Stimulated activated memory B cell treated with anti-CD40 and anti-IgM and Interleukin-4, amounts not matched to agents 10 μg/mL and 1 μg/mL and 100 μg/mL, for 72 hours (primary cell): ENCODE measurements around the gene HOXA3.

Experiments
- ATAC-seq: fragments of 150-1000 bp; cut with Tn5 transposase; 2 replicates; pipeline ENCODE4 v1.10.0; 2021
- H3K27ac Mint-ChIP-seq: one replicate; pipeline ENCODE4 v1.8.0; 2022; ENCODE audit warnings: mild to moderate bottlenecking, mixed read lengths
- H3K27me3 Mint-ChIP-seq: one replicate; pipeline ENCODE4 v1.8.0; 2022; ENCODE audit warnings: mixed read lengths
- H3K36me3 Mint-ChIP-seq: one replicate; pipeline ENCODE4 v1.8.0; 2022; ENCODE audit warnings: mixed read lengths
- H3K4me1 Mint-ChIP-seq: one replicate; pipeline ENCODE4 v1.8.0; 2022; ENCODE audit warnings: mixed read lengths
- H3K4me3 Mint-ChIP-seq: one replicate; pipeline ENCODE4 v1.8.0; 2022; ENCODE audit warnings: mild to moderate bottlenecking, moderate library complexity, mixed read lengths
- H3K9me3 Mint-ChIP-seq: one replicate; pipeline ENCODE4 v1.8.0; 2022; ENCODE audit warnings: mixed read lengths

HOXA3 gene

DNA sequence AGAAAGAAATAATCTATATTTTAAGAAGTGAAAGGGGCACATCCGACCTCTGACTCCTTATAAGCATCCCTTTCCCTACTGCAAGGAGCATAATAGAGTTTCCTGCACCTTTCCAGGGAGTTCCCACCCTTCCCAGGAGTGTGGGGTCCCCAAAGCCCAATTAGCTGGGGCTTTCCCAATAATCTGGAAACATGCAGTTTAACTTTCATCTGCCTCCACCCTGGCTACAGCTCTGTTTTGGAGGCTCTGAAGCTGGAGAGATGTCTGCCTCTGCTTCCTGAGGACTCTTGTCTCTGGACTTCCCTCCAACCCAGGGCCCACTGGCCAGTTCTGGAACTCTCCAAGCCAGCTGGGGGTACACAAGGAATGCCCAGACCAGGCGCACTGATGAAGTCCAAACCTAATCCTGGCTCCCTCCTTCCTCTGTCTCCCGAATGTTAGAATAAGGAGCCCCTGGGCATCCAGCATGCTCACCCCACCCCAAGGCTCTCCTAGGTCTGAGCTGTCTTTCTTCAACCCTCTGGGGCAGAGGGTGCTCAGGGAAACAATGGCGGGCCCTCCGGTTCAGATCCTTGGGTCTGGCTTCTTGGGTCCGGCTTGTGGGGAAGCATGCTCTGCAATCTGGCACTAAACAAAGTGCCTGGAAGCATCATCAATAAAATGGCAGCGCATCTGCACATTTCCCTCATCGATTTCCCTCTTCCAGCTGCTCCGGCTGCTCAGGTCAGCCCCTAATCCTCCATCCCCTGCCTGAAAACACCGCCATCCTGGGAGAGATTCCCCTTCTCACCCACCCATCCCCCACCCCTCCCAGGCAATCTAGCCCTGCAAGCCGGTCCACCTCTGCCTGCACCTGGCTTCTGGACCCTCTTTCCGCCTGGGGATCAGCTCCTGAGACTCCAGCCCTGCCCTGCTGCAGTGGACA is 35.2 kb downstream of the HOXA3 start:
- H3K36me3 Mint-ChIP-seq = no peaks in the 10 kb centered on the region
- H3K9me3 Mint-ChIP-seq = no peaks in the 10 kb centered on the region
- no peak overlapping the region for H3K27ac Mint-ChIP-seq
- no peak for ATAC-seq
- H3K27me3 Mint-ChIP-seq = peaks cover 14% of the 10 kb centered on the region
- H3K4me1 Mint-ChIP-seq = no peaks in the 10 kb centered on the region
- H3K4me3 Mint-ChIP-seq = no peak overlapping the region

- no peak for ATAC-seq
- no peaks in the 10 kb centered on the region for H3K36me3 Mint-ChIP-seq
- H3K9me3 Mint-ChIP-seq = no peaks in the 10 kb centered on the region
Measured at GRCh38 chr7:27116031-27116961, 36.1 kb downstream of the HOXA3 start.

GRCh38 chr7:27115221-27116026 is 37.0 kb downstream of the HOXA3 start:
- H3K4me1 Mint-ChIP-seq = no peaks in the 10 kb centered on the region
- peaks cover 14% of the 10 kb centered on the region for H3K27me3 Mint-ChIP-seq
- ATAC-seq = no peak
- no peaks in the 10 kb centered on the region for H3K9me3 Mint-ChIP-seq
- no peaks in the 10 kb centered on the region for H3K36me3 Mint-ChIP-seq
- no peak overlapping the region for H3K27ac Mint-ChIP-seq
- no peak overlapping the region for H3K4me3 Mint-ChIP-seq

More at GRCh38 chr7:27116031-27116961, 36.1 kb downstream of the HOXA3 start:
- Mint-ChIP-seq H3K4me3 (no peak overlapping the region), H3K4me1 (no peaks in the 10 kb centered on the region), H3K27ac (no peak overlapping the region), H3K27me3 (peaks cover 14% of the 10 kb centered on the region)

GRCh38 chr7:27114881-27115220 is 37.5 kb downstream of the HOXA3 start:
- no peak for ATAC-seq
- Mint-ChIP-seq H3K4me1 (no peaks in the 10 kb centered on the region), H3K4me3 (no peak overlapping the region), H3K9me3 (no peaks in the 10 kb centered on the region), H3K27me3 (peaks cover 14% of the 10 kb centered on the region), H3K36me3 (no peaks in the 10 kb centered on the region), H3K27ac (no peak overlapping the region)

GRCh38 chr7:27113991-27114769 is 38.2 kb downstream of the HOXA3 start:
- Mint-ChIP-seq H3K4me1 (no peaks in the 10 kb centered on the region), H3K4me3 (no peak overlapping the region), H3K36me3 (no peaks in the 10 kb centered on the region), H3K27me3 (peaks cover 14% of the 10 kb centered on the region), H3K27ac (no peak overlapping the region), H3K9me3 (no peaks in the 10 kb centered on the region)
- ATAC-seq = peak; percentile 21

- Mint-ChIP-seq H3K4me3 (no peak overlapping the region), H3K27ac (no peak overlapping the region), H3K36me3 (no peaks in the 10 kb centered on the region), H3K4me1 (no peaks in the 10 kb centered on the region), H3K27me3 (peaks cover 14% of the 10 kb centered on the region), H3K9me3 (no peaks in the 10 kb centered on the region)
- peak; percentile 40 for ATAC-seq
Measured at GRCh38 chr7:27112955-27113949, 39.1 kb downstream of the HOXA3 start.

- Mint-ChIP-seq H3K9me3 (peaks cover 3% of the 10 kb centered on the region), H3K4me3 (no peak overlapping the region), H3K36me3 (peaks cover 4% of the 10 kb centered on the region), H3K4me1 (no peaks in the 10 kb centered on the region), H3K27ac (no peak overlapping the region), H3K27me3 (peaks cover 12% of the 10 kb centered on the region)
- ATAC-seq = no peak
Measured at GRCh38 chr7:27112361-27112760, 40.0 kb downstream of the HOXA3 start.

- no peak overlapping the region for H3K27ac Mint-ChIP-seq
- H3K4me1 Mint-ChIP-seq = no peaks in the 10 kb centered on the region
- H3K4me3 Mint-ChIP-seq = no peak overlapping the region
- H3K27me3 Mint-ChIP-seq = peaks cover 9% of the 10 kb centered on the region
- H3K9me3 Mint-ChIP-seq = peaks cover 3% of the 10 kb centered on the region
- H3K36me3 Mint-ChIP-seq = peaks cover 5% of the 10 kb centered on the region
- no peak for ATAC-seq
Measured at GRCh38 chr7:27111751-27112277, 40.6 kb downstream of the HOXA3 start.

- Mint-ChIP-seq H3K4me3 (no peak overlapping the region), H3K4me1 (no peaks in the 10 kb centered on the region), H3K27me3 (peaks cover 9% of the 10 kb centered on the region), H3K27ac (no peak overlapping the region), H3K36me3 (peaks cover 5% of the 10 kb centered on the region), H3K9me3 (peaks cover 3% of the 10 kb centered on the region)
- no peak for ATAC-seq
Measured at GRCh38 chr7:27111042-27111750, 41.2 kb downstream of the HOXA3 start.

GRCh38 chr7:27110186-27111031 is 42.0 kb downstream of the HOXA3 start:
- no peaks in the 10 kb centered on the region for H3K4me1 Mint-ChIP-seq
- ATAC-seq = peak; percentile 36

DNA sequence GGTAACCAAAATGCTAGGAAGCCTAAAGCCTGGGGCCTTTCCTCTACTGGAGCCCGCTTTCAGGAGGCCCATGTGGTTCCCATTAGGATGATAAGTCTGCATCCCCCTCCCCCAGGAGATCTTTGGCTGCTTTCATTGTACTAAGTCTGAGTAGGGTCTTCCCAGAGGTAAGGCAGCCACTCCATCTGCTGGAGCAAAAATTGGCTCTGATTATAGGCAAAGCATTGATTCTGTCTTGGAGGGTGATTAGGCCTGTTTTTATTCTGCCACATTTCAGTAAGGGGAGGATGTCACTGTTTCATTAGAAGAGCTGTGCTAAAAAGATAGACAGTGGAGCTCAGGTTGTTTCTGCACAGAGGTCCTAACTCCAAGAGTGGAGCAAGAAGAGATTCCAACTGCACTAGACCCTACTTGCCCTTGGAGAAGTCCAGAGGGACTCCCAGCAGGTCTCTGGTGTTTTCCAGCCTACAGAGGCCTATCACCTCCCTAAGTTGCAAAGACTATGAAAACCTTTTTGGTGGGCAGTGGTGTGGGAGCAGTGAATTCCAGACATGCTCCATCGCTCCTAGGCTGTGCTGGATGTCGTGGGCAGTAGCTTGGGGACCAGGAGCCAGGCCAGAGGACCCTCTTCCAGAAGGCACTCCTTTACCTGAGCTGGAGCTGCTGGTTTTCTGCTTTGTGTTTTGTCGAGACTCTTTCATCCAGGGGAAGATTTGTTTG is 42.8 kb downstream of the HOXA3 start:
- Mint-ChIP-seq H3K4me3 (no peak overlapping the region), H3K36me3 (peaks cover 5% of the 10 kb centered on the region), H3K27me3 (peaks cover 16% of the 10 kb centered on the region), H3K27ac (no peak overlapping the region), H3K4me1 (no peaks in the 10 kb centered on the region), H3K9me3 (peaks cover 3% of the 10 kb centered on the region)
- no peak for ATAC-seq

More at GRCh38 chr7:27110186-27111031, 42.0 kb downstream of the HOXA3 start:
- Mint-ChIP-seq H3K4me3 (no peak overlapping the region), H3K27me3 (peaks cover 9% of the 10 kb centered on the region), H3K36me3 (peaks cover 5% of the 10 kb centered on the region), H3K9me3 (peaks cover 3% of the 10 kb centered on the region), H3K27ac (no peak overlapping the region)
